NCI-H146 (cell line): ENCODE data around the gene PIF1.

Experiments
- DNase-seq: peaks from one replicate; lab custom pipeline; 2025; lab: John Stamatoyannopoulos, UW

The PIF1 gene

GRCh38 chr15:64775551-64776401 is 49.7 kb downstream of the PIF1 start, which contains the start of gene RBPMS2:
Gene RBPMS2 (minus strand): TSS chr15:64775589. CDS start chr15:64775319, 270 bp downstream.
- DNase-seq: no peak

- peak; percentile 4 for DNase-seq
Measured at GRCh38 chr15:64774629-64775493, 50.6 kb downstream of the PIF1 start.

- no peak for DNase-seq
Measured at GRCh38 chr15:64774037-64774628, 51.3 kb downstream of the PIF1 start.

GRCh38 chr15:64773606-64774005 is 51.8 kb downstream of the PIF1 start:
- DNase-seq: no peak

- DNase-seq: no peak
Measured at GRCh38 chr15:64772964-64773363, 52.5 kb downstream of the PIF1 start.

DNA sequence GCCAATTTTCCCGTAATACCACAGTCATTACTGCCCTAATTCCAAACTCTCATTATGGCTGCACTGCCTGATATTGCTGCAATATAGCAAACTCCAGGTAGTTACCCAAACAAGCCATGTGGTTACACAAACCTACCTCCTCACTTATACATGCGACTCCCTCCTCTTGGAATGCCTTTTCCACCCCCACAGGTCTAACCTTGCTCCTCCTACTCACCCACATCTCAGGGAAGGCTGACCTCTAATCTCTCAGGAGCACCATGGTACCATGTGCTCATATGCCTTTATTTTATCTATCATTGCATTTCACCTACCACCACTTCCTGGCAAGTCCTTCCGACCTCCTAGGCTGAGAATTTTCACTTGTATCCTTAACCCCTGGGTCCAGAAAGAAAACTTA is 53.0 kb downstream of the PIF1 start:
- DNase-seq: no peak

- DNase-seq: no peak
Measured at GRCh38 chr15:64770626-64771025, 54.8 kb downstream of the PIF1 start.

DNA sequence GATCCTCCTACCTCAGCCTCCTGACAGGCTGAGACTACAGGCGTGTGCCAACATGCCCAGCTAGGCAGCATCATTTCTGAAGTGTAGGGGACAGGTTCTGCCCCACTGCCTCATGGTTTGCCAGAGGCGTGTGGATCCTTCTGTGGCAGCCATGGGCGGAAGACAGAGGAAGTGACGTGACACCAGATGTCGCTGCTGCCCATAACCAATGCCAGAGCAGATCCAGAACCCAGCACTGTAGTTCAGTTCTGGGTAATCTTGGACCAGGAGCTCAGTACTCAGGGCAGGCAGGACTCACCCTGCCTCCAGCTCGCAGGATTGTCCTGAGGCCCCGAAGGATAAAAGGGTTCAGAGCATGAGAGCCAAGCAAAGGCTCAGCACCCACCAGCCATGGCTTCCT is 58.2 kb downstream of the PIF1 start:
- no peak for DNase-seq

DNA sequence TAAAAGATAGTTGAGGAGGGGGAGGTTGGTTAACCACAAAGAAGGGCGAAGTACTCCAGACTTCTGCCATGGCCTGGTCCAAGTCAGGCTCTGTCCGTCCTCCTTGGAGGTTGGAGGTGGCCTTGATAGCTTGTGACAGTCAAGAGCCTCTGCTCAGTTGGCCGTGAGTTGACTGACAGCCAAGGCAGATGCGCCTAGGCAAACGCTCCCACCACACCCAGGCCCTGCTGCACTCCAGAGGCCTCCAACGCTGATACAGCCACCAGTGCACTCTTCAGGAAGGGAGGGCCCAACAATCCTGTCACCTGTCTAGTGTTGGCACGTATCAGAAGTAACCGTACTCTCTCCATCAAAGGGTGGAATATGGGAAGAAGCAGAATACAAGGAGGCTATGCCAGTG is 59.4 kb downstream of the PIF1 start:
- no peak for DNase-seq
